ENCODE results near the gene CPVL.

- TF ChIP-seq, protein P1, sequence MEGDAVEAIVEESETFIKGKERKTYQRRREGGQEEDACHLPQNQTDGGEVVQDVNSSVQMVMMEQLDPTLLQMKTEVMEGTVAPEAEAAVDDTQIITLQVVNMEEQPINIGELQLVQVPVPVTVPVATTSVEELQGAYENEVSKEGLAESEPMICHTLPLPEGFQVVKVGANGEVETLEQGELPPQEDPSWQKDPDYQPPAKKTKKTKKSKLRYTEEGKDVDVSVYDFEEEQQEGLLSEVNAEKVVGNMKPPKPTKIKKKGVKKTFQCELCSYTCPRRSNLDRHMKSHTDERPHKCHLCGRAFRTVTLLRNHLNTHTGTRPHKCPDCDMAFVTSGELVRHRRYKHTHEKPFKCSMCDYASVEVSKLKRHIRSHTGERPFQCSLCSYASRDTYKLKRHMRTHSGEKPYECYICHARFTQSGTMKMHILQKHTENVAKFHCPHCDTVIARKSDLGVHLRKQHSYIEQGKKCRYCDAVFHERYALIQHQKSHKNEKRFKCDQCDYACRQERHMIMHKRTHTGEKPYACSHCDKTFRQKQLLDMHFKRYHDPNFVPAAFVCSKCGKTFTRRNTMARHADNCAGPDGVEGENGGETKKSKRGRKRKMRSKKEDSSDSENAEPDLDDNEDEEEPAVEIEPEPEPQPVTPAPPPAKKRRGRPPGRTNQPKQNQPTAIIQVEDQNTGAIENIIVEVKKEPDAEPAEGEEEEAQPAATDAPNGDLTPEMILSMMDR (IDR thresholded peaks at IDR 0.05): no peak
- TF ChIP-seq POLR2A (IDR thresholded peaks at IDR 0.05) (no peak), POLR2AphosphoS5 (IDR thresholded peaks at IDR 0.05) (no peak)
These were observed 142.6 kb downstream of the CPVL start for GRCh38 chr7:29003703-29004102.

Data from prostate gland (tissue), 2 donors.